SH-SY5Y (cell line): ENCODE results near the gene P4HA2.

Experiments
- GATA2 ChIP-seq: IDR thresholded peaks from 2 replicates; pipeline ENCODE4 v1.6.1; 2011; ENCODE audit warnings: mild to moderate bottlenecking, low read depth, low read length
- GATA3 ChIP-seq: IDR thresholded peaks from 2 replicates; pipeline ENCODE4 v1.6.1; 2011; ENCODE audit warnings: low read depth, mild to moderate bottlenecking, low read length, moderate library complexity

The P4HA2 gene

GRCh38 chr5:132227485-132228240 lies at the start of gene P4HA2:
Gene P4HA2 (minus strand): TSS chr5:132227853. CDS start chr5:132218626, 9,227 bp downstream.
- TF ChIP-seq GATA3 = no peak
- no peak for TF ChIP-seq GATA2

GRCh38 chr5:132277256-132277655 lies 49.6 kb upstream of the P4HA2 start:
- TF ChIP-seq GATA2 (no peak), GATA3 (no peak)

- no peak for TF ChIP-seq GATA2
- no peak for TF ChIP-seq GATA3
These were observed 47.9 kb upstream of the P4HA2 start for GRCh38 chr5:132275367-132276220.

GRCh38 chr5:132274050-132274792 lies 46.6 kb upstream of the P4HA2 start:
- TF ChIP-seq GATA3 = no peak
- TF ChIP-seq GATA2 = no peak

GRCh38 chr5:132273631-132274030 lies 46.0 kb upstream of the P4HA2 start:
- no peak for TF ChIP-seq GATA2
- TF ChIP-seq GATA3 = no peak

- TF ChIP-seq GATA2 = no peak
- no peak for TF ChIP-seq GATA3
These were observed 44.9 kb upstream of the P4HA2 start for GRCh38 chr5:132272311-132273210.

- TF ChIP-seq GATA3 (no peak), GATA2 (no peak)
These were observed 43.9 kb upstream of the P4HA2 start for GRCh38 chr5:132271251-132272246.

GRCh38 chr5:132270706-132271105 lies 43.1 kb upstream of the P4HA2 start:
- TF ChIP-seq GATA2 (no peak), GATA3 (no peak)

GRCh38 chr5:132270335-132270665 lies 42.6 kb upstream of the P4HA2 start:
- TF ChIP-seq GATA3 = no peak
- no peak for TF ChIP-seq GATA2

GRCh38 chr5:132269635-132270334 lies 42.1 kb upstream of the P4HA2 start:
- TF ChIP-seq GATA3 (no peak), GATA2 (no peak)

GRCh38 chr5:132268769-132269551 lies 41.3 kb upstream of the P4HA2 start:
- TF ChIP-seq GATA2 (no peak), GATA3 (no peak)
